HepG2 (cell line): ENCODE results near the gene NELL1. TPM values are rescaled to one million over a fixed set of nuclear protein-coding genes. Genes with fewer than 3 reads are reported as not detected.

Experiments
- ATAC-seq: fragments of 200-7000 bp; cut with Tn5 transposase; 3 replicates; pipeline ENCODE4 v1.9.1; 2020; ENCODE audit warnings: mild to moderate bottlenecking, moderate library complexity
- BruUV-seq: library from RNA; stranded (reverse); fragments of 400-500 nt; replicated peaks from 2 replicates; lab custom pipeline; 2021; lab: Mats Ljungman, UMichigan
- CTCF ChIA-PET: fragments of 300-600 bp; formaldehyde crosslinking; extraction: SDS; loops from one replicate; lab custom pipeline; 2021; ENCODE audit warnings: low total read pairs, inconsistent platforms, low intra/inter-chr PET ratio; lab: Yijun Ruan, JAX
- POLR2A ChIA-PET: fragments of 350-600 bp; sonication (Branson Sonifier 250); formaldehyde crosslinking; loops from one replicate; lab custom pipeline; 2020; ENCODE audit warnings: antibody characterized with exemption, inconsistent platforms; lab: Yijun Ruan, JAX
- DNase-seq: peaks from one replicate; pipeline ENCODE4 v3.0.0-alpha.2; 2015; ENCODE audit warnings: low spot score
- FAIRE-seq: peaks from 3 replicates; lab custom pipeline; 2011; peaks lifted over from hg19 to GRCh38; lab: Jason Lieb, UNC
- H2AFZ ChIP-seq: one replicate; pipeline ENCODE4 v1.6.1; 2011; ENCODE audit warnings: low read length, inconsistent platforms
- H3K27ac ChIP-seq: fragments of 300-600 bp; 3 replicates; pipeline ENCODE4 v1.8.0; 2011; ENCODE audit warnings: mixed run types, mild to moderate bottlenecking, mixed read lengths, low read length, inconsistent platforms; ENCODE audit not compliant: insufficient read depth; ENCODE audit errors: extremely low read length
- H3K27me3 ChIP-seq, 2 experiments: fragments of 200-600 bp in 1 of 2; 2 replicates in 1 of 2; 3 replicates in 1 of 2; pipeline versions ENCODE4 v1.6.0 to v1.8.0; 2011; ENCODE audit warnings: low read length in 2 of 2, mild to moderate bottlenecking in 2 of 2, moderate library complexity in 2 of 2, inconsistent platforms in 1 of 2; ENCODE audit not compliant: insufficient read depth in 2 of 2, control insufficient read depth in 1 of 2
- H3K36me3 ChIP-seq, 2 experiments: fragments of 200-600 bp in 1 of 2; replicated peaks in 1 of 2; 2 replicates in 1 of 2; 3 replicates in 1 of 2; pipeline versions ENCODE4 v1.5.1 to v1.8.0; 2011; ENCODE audit warnings: low read length in 2 of 2, inconsistent platforms in 1 of 2; ENCODE audit not compliant: insufficient read depth in 2 of 2, control insufficient read depth in 1 of 2
- H3K4me1 ChIP-seq: 2 replicates; pipeline ENCODE4 v1.5.1; 2012; ENCODE audit warnings: low read length, inconsistent platforms; ENCODE audit not compliant: insufficient read depth
- H3K4me2 ChIP-seq: 2 replicates; pipeline ENCODE4 v1.6.0; 2011; ENCODE audit warnings: low read depth, low read length, inconsistent platforms
- H3K4me3 ChIP-seq, 3 experiments: fragments of 200-600 bp in 1 of 3; sonication (generic), shearing (Covaris generic) in 1 of 3; replicated peaks in 1 of 3; 2 replicates each; pipeline ENCODE4 v1.5.1; 2011 to 2016; ENCODE audit warnings: low read length in 3 of 3, inconsistent platforms in 2 of 3, low read depth in 2 of 3, mild to moderate bottlenecking in 2 of 3, control low read depth in 1 of 3, mixed read lengths in 1 of 3; ENCODE audit not compliant: insufficient read depth in 1 of 3
- H3K79me2 ChIP-seq: one replicate; pipeline ENCODE4 v1.6.1; 2011; ENCODE audit warnings: low read length, inconsistent platforms; ENCODE audit not compliant: insufficient read depth
- H3K9ac ChIP-seq: 2 replicates; pipeline ENCODE4 v1.6.0; 2011; ENCODE audit warnings: mild to moderate bottlenecking, low read depth, low read length, inconsistent platforms; ENCODE audit not compliant: insufficient read depth
- H3K9me3 ChIP-seq: 2 replicates; pipeline ENCODE4 v1.5.1; 2012; ENCODE audit warnings: mild to moderate bottlenecking, low read length
- H4K20me1 ChIP-seq: 2 replicates; pipeline ENCODE4 v1.6.0; 2011; ENCODE audit warnings: inconsistent platforms, mild to moderate bottlenecking, low read length, moderate library complexity; ENCODE audit not compliant: insufficient read depth
- CHD2 ChIP-seq: IDR thresholded peaks from 2 replicates; pipeline ENCODE4 v1.6.1; 2011; ENCODE audit warnings: low read depth, low read length, improper control_type of control experiment
- DNMT3B ChIP-seq: conservative IDR thresholded peaks from 2 replicates; pipeline ENCODE4 v1.6.1; 2016; ENCODE audit warnings: missing biosample characterization, control low read depth
- GATAD1 ChIP-seq: IDR thresholded peaks from 2 replicates; pipeline ENCODE4 v1.6.1; 2016; ENCODE audit warnings: missing genetic modification reagents, missing compliant biosample characterization
- KAT8 ChIP-seq: IDR thresholded peaks from 2 replicates; pipeline ENCODE4 v1.6.1; 2016; ENCODE audit warnings: missing genetic modification reagents, missing compliant biosample characterization
- RFX5 ChIP-seq: IDR thresholded peaks from 2 replicates; pipeline ENCODE4 v1.6.1; 2011; ENCODE audit warnings: low read depth, low read length, improper control_type of control experiment
- STAT5B ChIP-seq: sonication (generic); formaldehyde crosslinking; IDR thresholded peaks from 2 replicates; pipeline ENCODE4 v1.4.0; 2020; ENCODE audit warnings: missing genetic modification reagents
- ZNF383 ChIP-seq: sonication (generic); formaldehyde crosslinking; IDR thresholded peaks from 2 replicates; pipeline ENCODE4 v1.4.0; 2020; ENCODE audit warnings: missing genetic modification reagents, mild to moderate bottlenecking, borderline replicate concordance
- ZNF484 ChIP-seq: sonication (generic); formaldehyde crosslinking; IDR thresholded peaks from 2 replicates; pipeline ENCODE4 v1.5.1; 2020; ENCODE audit warnings: mild to moderate bottlenecking, low read depth, missing genetic modification reagents, borderline replicate concordance
- ZNF547 ChIP-seq: sonication (generic); formaldehyde crosslinking; IDR thresholded peaks from 2 replicates; pipeline ENCODE4 v1.5.1; 2020; ENCODE audit warnings: mild to moderate bottlenecking, missing genetic modification reagents
- ZNF788 ChIP-seq: sonication (generic); formaldehyde crosslinking; IDR thresholded peaks from 2 replicates; pipeline ENCODE4 v1.5.0; 2020; ENCODE audit warnings: mild to moderate bottlenecking, missing genetic modification reagents, borderline replicate concordance
- ZSCAN12 ChIP-seq: sonication (generic); formaldehyde crosslinking; IDR thresholded peaks from 2 replicates; pipeline ENCODE4 v1.9.0; 2021; ENCODE audit warnings: mild to moderate bottlenecking, missing genetic modification reagents
- WGBS: methylation state at CpG from one replicate; pipeline ENCODE4 v1.1.6; 2017; ENCODE audit warnings: low lambda C conversion rate; 5-methylcytosine and 5-hydroxymethylcytosine counted together
- in situ Hi-C: cut with HindIII; loops from 2 replicates; pipeline ENCODE4 v1.10.0; 2017; ENCODE audit warnings: low pct_unique_long_range_greater_than_20kb; ENCODE audit not compliant: extremely low pct_ligation_motif_present
- intact Hi-C: fragments of 100-400 bp; cut with micrococcal nuclease; formaldehyde crosslinking; loops from one replicate; pipeline ENCODE4 v1.10.0; 2022; ENCODE audit not compliant: unreplicated experiment
- polyA plus RNA-seq, 8 experiments: library from polyadenylated mRNA; depleted of rRNA in 3 of 8; stranded (reverse) in 7 of 8; unstranded in 1 of 8; fragments of >200 nt; fragmentation: Illumina TruSeq in 4 of 8; extraction: Trizol in 4 of 8; gene quantifications; 2 replicates each; pipeline versions ENCODE4 v1.2.1 to v1.2.3, GENCODE V29; 2011 to 2016; ENCODE audit warnings: low read depth in 4 of 8, missing spikeins in 1 of 8, mixed read lengths in 1 of 8; ENCODE audit not compliant: insufficient read depth in 1 of 8
- total RNA-seq, 5 experiments: library from RNA; depleted of rRNA; stranded (reverse); fragments of >200 nt; fragmentation: Illumina TruSeq; extraction: Trizol; gene quantifications; 2 replicates each; pipeline ENCODE4 v1.2.3, GENCODE V29; 2016; ENCODE audit warnings: low read depth in 1 of 5
- TF ChIP-seq, protein P1 (sequence below): sonication (generic); formaldehyde crosslinking; IDR thresholded peaks from 2 replicates; pipeline ENCODE4 v1.5.0; 2020; ENCODE audit warnings: missing genetic modification reagents
- TF ChIP-seq, protein P2 (sequence below): sonication (generic); formaldehyde crosslinking; IDR thresholded peaks from 2 replicates; pipeline ENCODE4 v1.4.0; 2020; ENCODE audit warnings: mild to moderate bottlenecking, missing genetic modification reagents, borderline replicate concordance

Gene NELL1
- total and polyA plus RNA-seq, 2 of the 13 experiments (the other 11 are each of a cell fraction or from before 2014, with no cell fraction given): not detected

DNA sequence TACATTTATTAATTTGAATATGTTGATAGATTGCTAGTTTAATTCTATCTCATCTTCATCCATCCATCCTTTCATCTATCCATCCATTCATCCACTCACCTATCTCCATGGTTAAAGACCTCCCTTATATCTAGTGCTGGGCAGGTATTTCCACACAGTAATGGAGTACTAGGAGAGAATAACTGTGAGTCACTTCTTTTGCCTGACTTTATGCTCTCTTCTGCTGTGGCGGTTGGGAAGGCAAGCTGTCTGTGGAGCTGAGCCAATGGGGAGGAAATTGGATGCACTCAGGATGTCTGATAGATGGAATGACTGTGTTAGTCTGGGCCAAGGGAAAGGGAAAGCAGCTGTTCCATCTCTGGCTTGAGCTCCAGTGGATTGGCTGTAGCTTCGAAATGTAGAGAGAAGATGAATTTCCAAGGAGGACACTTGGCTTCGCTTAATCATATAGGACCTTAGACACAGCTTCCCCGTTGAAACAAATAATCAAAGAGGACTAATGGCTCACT, 60.3 kb downstream of the NELL1 start:
- WGBS: 6% methylated on average over 4 of the region's 4 CpGs
- FAIRE-seq (no peak), ATAC-seq (no peak), DNase-seq (no peak)
- ChIA-PET POLR2A (no interaction called here), CTCF (no interaction called here)
- in situ Hi-C loops: no loop called here
- H3K9me3 ChIP-seq: no peaks in the 10 kb centered on the region
- intact Hi-C loops: no loop called here
- no peaks in the 10 kb centered on the region for H3K36me3 ChIP-seq
- H2AFZ ChIP-seq: no peak overlapping the region
- no TSS peak for BruUV-seq
- no peaks in the 10 kb centered on the region; a peak in 1 of 5 replicates for H3K27me3 ChIP-seq
- no peaks in the 10 kb centered on the region for H4K20me1 ChIP-seq
- H3K4me2 ChIP-seq: no peak overlapping the region
- TF ChIP-seq, protein P1, sequence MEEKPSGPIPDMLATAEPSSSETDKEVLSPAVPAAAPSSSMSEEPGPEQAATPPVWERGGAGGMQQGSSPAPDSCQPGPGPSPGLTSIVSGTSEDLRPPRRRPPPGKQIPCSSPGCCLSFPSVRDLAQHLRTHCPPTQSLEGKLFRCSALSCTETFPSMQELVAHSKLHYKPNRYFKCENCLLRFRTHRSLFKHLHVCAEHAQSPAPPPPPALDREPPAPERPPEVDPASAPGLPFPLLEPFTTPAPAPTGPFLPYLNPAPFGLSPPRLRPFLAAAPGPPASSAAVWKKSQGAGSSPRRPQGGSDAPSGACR: no peak
- no peak for TF ChIP-seq ZSCAN12 (CRISPR knock-in tag)
- no peak for TF ChIP-seq RFX5
- no peak for TF ChIP-seq ZNF547 (CRISPR knock-in tag)
- no peak for TF ChIP-seq GATAD1 (CRISPR knock-in tag)
- TF ChIP-seq, protein P2, sequence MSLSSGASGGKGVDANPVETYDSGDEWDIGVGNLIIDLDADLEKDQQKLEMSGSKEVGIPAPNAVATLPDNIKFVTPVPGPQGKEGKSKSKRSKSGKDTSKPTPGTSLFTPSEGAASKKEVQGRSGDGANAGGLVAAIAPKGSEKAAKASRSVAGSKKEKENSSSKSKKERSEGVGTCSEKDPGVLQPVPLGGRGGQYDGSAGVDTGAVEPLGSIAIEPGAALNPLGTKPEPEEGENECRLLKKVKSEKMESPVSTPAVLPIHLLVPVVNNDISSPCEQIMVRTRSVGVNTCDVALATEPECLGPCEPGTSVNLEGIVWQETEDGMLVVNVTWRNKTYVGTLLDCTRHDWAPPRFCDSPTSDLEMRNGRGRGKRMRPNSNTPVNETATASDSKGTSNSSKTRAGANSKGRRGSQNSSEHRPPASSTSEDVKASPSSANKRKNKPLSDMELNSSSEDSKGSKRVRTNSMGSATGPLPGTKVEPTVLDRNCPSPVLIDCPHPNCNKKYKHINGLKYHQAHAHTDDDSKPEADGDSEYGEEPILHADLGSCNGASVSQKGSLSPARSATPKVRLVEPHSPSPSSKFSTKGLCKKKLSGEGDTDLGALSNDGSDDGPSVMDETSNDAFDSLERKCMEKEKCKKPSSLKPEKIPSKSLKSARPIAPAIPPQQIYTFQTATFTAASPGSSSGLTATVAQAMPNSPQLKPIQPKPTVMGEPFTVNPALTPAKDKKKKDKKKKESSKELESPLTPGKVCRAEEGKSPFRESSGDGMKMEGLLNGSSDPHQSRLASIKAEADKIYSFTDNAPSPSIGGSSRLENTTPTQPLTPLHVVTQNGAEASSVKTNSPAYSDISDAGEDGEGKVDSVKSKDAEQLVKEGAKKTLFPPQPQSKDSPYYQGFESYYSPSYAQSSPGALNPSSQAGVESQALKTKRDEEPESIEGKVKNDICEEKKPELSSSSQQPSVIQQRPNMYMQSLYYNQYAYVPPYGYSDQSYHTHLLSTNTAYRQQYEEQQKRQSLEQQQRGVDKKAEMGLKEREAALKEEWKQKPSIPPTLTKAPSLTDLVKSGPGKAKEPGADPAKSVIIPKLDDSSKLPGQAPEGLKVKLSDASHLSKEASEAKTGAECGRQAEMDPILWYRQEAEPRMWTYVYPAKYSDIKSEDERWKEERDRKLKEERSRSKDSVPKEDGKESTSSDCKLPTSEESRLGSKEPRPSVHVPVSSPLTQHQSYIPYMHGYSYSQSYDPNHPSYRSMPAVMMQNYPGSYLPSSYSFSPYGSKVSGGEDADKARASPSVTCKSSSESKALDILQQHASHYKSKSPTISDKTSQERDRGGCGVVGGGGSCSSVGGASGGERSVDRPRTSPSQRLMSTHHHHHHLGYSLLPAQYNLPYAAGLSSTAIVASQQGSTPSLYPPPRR (CRISPR knock-in tag): no peak
- no peak for TF ChIP-seq STAT5B (CRISPR knock-in tag)
- TF ChIP-seq ZNF788 (CRISPR knock-in tag): no peak
- no peak for TF ChIP-seq ZNF383 (CRISPR knock-in tag)
- TF ChIP-seq KAT8 (CRISPR knock-in tag): no peak
- TF ChIP-seq CHD2: no peak
- TF ChIP-seq ZNF484 (CRISPR knock-in tag): no peak
- no peak for TF ChIP-seq DNMT3B
- H3K4me3 ChIP-seq: no peak overlapping the region
- H3K9ac ChIP-seq: no peak overlapping the region
- no peaks in the 10 kb centered on the region for H3K4me1 ChIP-seq
- no peaks in the 10 kb centered on the region for H3K79me2 ChIP-seq
- H3K27ac ChIP-seq: no peak overlapping the region
